ENCODE data around the gene UCHL1. TPM values are rescaled to one million over a fixed set of nuclear protein-coding genes. Genes with fewer than 3 reads are reported as not detected.

UCHL1 gene
- total and polyA plus RNA-seq, 10 of the 15 experiments (the other 5 are each of a cell fraction or from before 2014, with no cell fraction given) = 0.29 to 178 (median 125) TPM

GRCh38 chr4:41290479-41290878, 33.8 kb downstream of the UCHL1 start (continued):
- TF ChIP-seq, protein P1, sequence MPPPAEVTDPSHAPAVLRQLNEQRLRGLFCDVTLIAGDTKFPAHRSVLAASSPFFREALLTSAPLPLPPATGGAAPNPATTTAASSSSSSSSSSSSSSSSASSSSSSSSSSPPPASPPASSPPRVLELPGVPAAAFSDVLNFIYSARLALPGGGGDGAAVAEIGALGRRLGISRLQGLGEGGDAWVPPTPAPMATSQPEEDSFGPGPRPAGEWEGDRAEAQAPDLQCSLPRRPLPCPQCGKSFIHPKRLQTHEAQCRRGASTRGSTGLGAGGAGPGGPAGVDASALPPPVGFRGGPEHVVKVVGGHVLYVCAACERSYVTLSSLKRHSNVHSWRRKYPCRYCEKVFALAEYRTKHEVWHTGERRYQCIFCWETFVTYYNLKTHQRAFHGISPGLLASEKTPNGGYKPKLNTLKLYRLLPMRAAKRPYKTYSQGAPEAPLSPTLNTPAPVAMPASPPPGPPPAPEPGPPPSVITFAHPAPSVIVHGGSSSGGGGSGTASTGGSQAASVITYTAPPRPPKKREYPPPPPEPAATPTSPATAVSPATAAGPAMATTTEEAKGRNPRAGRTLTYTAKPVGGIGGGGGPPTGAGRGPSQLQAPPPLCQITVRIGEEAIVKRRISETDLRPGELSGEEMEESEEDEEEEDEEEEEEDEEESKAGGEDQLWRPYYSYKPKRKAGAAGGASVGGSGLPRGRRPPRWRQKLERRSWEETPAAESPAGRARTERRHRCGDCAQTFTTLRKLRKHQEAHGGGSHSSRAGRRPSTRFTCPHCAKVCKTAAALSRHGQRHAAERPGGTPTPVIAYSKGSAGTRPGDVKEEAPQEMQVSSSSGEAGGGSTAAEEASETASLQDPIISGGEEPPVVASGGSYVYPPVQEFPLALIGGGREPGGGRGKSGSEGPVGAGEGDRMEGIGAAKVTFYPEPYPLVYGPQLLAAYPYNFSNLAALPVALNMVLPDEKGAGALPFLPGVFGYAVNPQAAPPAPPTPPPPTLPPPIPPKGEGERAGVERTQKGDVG (CRISPR knock-in tag; IDR thresholded peaks at IDR 0.05) = no peak
- TF ChIP-seq SREBF2 (IDR thresholded peaks at IDR 0.05; ENCODE audit: low read length) = no peak
- no peak for TF ChIP-seq JUND (IDR thresholded peaks at IDR 0.05; ENCODE audit: low read depth, low read length)
- no peak for TF ChIP-seq HCFC1 (IDR thresholded peaks at IDR 0.05; ENCODE audit: low read length)

- WGBS (ENCODE audit: insufficient coverage, insufficient replicate concordance, low lambda C conversion rate, missing lambda C conversion rate) = 42% methylated on average over 7 of the region's 7 CpGs
- in situ Hi-C loops (cut with MboI) (no loop called here), intact Hi-C loops (cut with micrococcal nuclease; ENCODE audit: unreplicated experiment) (no loop called here)
- H3K79me2 ChIP-seq (ENCODE audit: control insufficient read depth, insufficient read depth, low read length) = no peaks in the 10 kb centered on the region
- ChIA-PET POLR2A (no interaction called here), CTCF (interaction anchor here (1.0 kb wide), 2 partner anchors 12 to 367 kb away, joined by 3 read pairs; no protein-coding TSS in a partner anchor), SMC1A (ENCODE audit: uncharacterized antibody, unreplicated experiment) (no interaction called here), RAD21 (ENCODE audit: unreplicated experiment) (no interaction called here)
- no peak overlapping the region for H3K9ac ChIP-seq (ENCODE audit: control insufficient read depth, insufficient read depth, low read length)
- no peak overlapping the region for H3K4me2 ChIP-seq (ENCODE audit: control insufficient read depth, insufficient read depth)
- no peak for FAIRE-seq
- no peak overlapping the region for H2AFZ ChIP-seq (ENCODE audit: control insufficient read depth, low read depth, low read length)
- ATAC-seq = no peak
- peak; percentile 79 for TF ChIP-seq CEBPZ (IDR thresholded peaks at IDR 0.05; ENCODE audit: low read depth, low read length)
- no peak for TF ChIP-seq IRF4 (IDR thresholded peaks at IDR 0.05; ENCODE audit: low read depth, low read length)
- H3K9me3 ChIP-seq (replicated peaks; ENCODE audit: control insufficient read depth, insufficient read depth, low read length) = peaks cover 4% of the 10 kb centered on the region; the same call in 1 of the 3 replicates
- H4K20me1 ChIP-seq (ENCODE audit: control insufficient read depth, insufficient read depth) = no peaks in the 10 kb centered on the region
- no TSS peak for BruUV-seq (replicated peaks)
- no peaks in the 10 kb centered on the region for H3K27me3 ChIP-seq (replicated peaks in 1 of 2; ENCODE audit: control insufficient read depth in 2 of 2, insufficient read depth in 2 of 2, low read length in 1 of 2)
- H3K36me3 ChIP-seq (ENCODE audit: control insufficient read depth in 2 of 2, insufficient read depth in 2 of 2, low read length in 1 of 2) = no peaks in the 10 kb centered on the region
- H3K27ac ChIP-seq (ENCODE audit: control insufficient read depth, insufficient read depth) = no peak overlapping the region
- H3K4me3 ChIP-seq = no peak overlapping the region
- DNase-seq (ENCODE audit: low read depth, low spot score) = no peak
- H3K4me1 ChIP-seq (ENCODE audit: control insufficient read depth, insufficient read depth, low read length) = no peaks in the 10 kb centered on the region
These were observed 37.8 kb downstream of the UCHL1 start for GRCh38 chr4:41294445-41295062.

Measured in GM12878 (cell line).